CD4-positive, alpha-beta T cell treated with Interferon gamma for 1 hour (primary cell): ENCODE measurements around the gene NPC1L1.
A peak's percentile ranks its signal among the peaks of the same experiment; 100 is the strongest.

ENCODE experiments used
- DNase-seq: peaks from one replicate; pipeline ENCODE4 v3.0.0-alpha.2; 2020

The NPC1L1 gene

GRCh38 chr7:44541028-44541869, at the start of gene NPC1L1:
NPC1L1 (minus strand) TSS chr7:44541330; CDS start chr7:44541259, 71 bp downstream.
- no peak for DNase-seq

DNA sequence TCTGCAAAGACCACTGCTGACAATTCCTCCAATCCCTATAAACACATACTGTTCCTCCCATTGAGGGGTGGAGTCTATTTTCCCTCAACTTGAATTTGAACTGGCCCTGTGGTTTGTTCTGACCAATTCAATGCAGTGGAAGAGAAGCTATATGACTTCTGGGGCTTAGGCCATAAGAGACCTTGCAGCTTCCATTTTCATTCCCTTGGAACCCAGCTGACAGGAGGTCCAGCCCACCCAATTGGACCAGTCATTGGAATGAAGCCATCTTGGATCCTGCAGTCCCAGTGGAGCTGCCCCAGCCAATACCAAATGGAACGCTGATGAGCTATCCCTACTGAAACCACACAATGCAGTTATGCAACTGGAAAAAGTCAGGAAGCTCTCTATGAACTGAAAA, 49.8 kb upstream of the NPC1L1 start:
- no peak for DNase-seq

GRCh38 chr7:44587843-44588711, 46.9 kb upstream of the NPC1L1 start:
- DNase-seq: peak; percentile 47

GRCh38 chr7:44583146-44583865, 42.2 kb upstream of the NPC1L1 start:
- no peak for DNase-seq

DNA sequence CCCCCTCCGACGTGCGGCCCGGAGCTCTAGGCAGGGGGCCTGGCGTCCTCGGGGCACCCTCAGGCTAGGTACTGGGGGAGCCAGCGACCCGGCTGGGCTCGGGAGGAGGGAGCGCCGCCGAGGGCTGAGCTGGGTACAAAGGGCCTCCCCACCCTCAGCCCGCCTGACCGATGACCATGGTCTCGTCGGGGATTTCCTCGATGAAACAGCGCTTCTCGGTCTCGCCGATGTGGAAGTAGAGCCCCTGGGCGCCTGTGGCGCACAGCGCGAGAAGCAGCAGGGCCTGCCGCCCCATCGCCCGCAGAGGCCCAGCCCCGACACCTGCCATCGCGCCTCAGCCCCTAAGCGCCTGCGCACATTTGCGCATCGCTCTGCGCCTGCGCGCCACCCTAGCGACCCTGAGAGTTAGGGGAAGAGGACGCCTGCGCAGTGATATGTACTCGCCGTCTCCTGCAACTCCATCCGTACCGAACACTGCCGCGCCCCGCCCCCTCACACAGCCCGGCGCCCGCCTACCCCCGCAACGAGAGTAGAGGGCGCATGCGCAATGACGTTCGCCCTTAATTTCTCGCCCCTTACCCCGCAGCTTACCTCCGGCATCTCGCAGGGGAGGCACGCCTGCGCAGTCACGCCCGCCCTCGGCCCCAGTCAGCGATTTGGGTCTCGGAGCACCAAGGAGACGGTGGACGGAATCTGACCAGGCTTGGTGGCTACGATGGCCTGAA, 40.9 kb upstream of the NPC1L1 start, which contains the start of gene TMED4:
TSS of gene TMED4 (minus strand) at position 353 of the 725 bp plus-strand sequence. CDS start at position 328, 25 bp downstream.
- peak; percentile 100 for DNase-seq

- peak; percentile 47 for DNase-seq
These were observed 40.1 kb upstream of the NPC1L1 start for GRCh38 chr7:44580945-44581878.

GRCh38 chr7:44576228-44576627, 35.1 kb upstream of the NPC1L1 start:
- DNase-seq: no peak

GRCh38 chr7:44575054-44575453, 33.9 kb upstream of the NPC1L1 start:
- DNase-seq: no peak

GRCh38 chr7:44574287-44574872, 33.2 kb upstream of the NPC1L1 start:
- no peak for DNase-seq

DNA sequence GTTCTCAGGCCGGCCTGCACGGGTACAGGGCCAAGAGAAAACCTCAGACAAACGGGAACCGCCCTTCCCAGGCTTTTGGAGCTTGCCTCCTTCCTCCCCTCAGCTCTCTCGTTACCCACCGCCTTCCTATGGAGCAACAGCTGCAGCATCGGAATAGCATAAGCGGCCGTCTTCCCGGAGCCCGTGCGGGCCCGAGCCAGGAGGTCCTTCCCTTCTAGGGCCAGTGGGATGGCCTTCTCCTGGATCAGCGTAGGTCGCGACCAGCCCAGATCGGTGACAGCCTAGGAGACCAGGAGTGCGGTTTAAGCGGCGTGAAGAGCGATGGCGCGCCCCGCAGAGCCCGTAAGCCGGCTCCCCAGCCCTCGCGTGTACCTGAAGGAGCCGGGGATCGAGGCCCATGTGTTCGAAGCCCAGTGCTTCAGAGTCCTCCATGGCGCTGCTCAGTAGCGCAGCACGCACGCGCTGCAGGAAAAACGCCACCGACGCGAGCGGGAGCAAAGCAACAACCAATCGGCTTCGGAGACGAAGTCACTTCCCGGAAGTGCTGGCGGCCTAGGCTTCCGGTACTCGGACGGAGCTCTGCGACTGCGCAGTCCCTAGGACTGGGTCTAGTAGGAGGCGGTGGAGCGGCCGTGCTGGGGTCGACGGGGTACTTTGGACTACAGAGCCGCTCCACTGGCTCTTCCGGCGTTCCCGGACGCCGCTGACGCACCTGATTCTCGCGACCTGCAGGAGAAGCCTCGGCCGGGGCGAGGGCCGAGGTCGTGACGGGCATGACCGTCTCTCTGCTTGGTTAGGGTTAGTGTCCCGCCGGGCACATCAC, 32.5 kb upstream of the NPC1L1 start, which contains the start of gene DDX56:
TSS of gene DDX56 (minus strand) at position 445 of the 823 bp plus-strand sequence. CDS start at position 432, 13 bp downstream.
- DNase-seq: peak; percentile 93

DNA sequence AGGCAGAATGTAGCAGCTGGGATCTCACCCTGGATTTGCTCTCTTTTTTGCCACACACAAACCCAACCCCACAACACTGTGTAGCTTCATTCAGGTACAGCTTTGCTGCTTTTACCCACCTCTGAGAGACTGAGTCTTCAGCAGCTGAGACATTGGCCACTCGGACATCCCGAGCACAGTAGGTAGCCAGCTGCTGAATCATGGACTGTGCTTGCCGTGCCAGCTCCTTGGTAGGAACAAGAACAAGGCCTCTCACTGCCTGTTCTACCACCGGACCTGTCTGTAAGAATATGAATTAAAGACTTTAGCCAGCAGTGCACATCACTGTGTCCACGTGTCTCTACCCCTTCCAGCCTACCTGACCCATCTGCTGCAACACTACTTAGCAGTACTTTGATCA, 31.6 kb upstream of the NPC1L1 start:
- no peak for DNase-seq

- no peak for DNase-seq
These were observed 28.8 kb upstream of the NPC1L1 start for GRCh38 chr7:44569959-44570358.

GRCh38 chr7:44568771-44569560, 27.8 kb upstream of the NPC1L1 start:
- DNase-seq: no peak

DNA sequence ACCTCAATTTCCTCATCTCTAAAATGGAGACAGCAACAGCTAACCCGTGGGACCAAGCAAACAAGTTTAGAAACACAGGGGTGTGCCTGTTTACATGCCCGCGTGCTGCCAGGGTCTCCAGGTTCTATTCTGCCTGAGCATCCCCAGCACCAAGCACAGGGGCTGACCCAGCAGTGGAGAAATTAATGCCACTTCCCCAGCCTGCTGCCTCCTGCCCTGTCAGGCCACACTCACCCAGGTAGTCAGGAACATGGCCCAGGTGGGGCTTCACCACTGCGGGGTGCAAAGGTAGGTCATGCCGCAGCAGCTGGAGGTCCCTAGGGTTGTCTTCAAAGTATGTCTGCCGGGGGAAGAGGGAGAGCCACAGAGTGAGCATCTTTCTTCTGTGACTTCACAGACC, 26.8 kb upstream of the NPC1L1 start:
- DNase-seq: no peak

GRCh38 chr7:44566680-44567079, 25.6 kb upstream of the NPC1L1 start:
- DNase-seq: no peak

DNA sequence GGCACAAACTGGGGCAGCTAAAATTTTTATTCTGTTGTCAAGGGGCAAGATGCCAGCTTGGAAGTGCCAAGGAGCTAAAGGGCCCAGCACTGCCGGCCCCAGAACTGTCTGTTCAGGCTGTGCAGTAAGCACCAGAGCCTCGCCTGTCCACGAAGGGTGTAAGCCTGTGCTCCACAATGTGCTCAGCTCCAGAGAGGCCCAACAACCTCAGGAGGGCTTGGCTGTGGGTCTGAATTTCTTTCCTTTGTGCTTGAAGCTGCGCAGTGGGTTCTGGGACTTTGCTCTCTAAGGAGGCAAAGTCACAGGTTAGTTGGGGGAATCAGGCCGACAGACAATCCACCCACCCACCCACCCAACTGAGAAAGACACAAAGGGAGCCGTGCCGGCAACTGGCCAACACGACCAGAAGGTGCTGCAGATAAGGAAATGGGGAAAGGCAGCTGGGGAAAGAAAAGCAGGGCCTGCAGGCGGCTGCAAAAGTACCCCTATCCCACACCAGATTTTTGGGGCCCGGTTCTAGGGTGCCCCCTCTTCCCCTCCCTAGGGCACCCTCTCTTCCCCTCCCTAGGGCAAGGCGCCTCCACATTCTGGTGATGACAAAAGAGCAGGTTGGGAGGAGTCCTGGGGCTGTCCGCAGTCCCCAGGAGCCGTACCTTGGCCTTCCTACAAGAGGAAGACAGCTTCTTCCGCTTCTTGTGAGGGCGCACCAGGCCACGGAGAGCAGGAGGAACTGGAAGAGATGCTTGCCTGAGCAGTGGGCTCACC, 24.8 kb upstream of the NPC1L1 start:
- DNase-seq: no peak

DNA sequence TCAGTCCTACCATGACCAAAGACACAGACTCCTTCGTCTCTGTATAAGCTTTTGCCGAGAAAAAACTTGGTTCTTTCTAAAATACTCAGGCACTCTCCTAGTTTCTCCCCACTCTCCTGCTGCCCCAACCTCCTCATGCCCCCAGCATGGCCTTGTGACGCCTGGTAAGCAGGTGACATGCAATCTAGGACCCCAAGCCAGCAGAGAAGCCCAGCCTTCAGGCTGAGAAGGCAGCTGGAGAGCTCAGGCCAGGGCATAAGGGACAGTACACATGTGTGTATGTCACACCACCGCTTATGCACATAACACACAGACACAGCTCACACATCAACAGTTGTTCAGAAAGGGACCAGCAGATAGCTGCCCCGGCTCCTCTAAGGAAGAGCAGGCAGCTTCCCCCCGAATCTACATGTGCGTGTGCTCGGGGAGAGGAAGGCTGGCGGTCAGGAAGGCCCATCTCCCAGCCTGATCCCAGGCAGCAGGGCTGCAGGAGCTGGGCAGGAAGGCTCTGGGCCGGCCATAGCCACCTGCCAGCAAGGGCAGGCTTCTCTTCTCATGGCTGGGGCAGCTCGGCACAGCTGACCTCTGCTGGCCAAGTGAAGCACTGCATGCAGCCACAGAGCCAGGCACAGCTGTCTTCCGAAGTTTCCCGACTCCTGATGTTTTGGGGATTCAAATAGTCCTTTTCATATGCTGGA, 24.1 kb upstream of the NPC1L1 start:
- peak; percentile 58 for DNase-seq
